Epithelial cell of esophagus (primary cell): ENCODE results near the gene GADD45B.
"Not testable (repeated sequence)": the region's sequence is repeated elsewhere in the genome, so short reads cannot be mapped to it uniquely, and the experiment has no call there.

Experiments
- DNase-seq: peaks from one replicate; pipeline ENCODE4 v3.0.0; 2010; ENCODE audit warnings: low read depth
- H3K4me3 ChIP-seq: 2 replicates; pipeline ENCODE4 v1.5.1; 2011; ENCODE audit warnings: mild to moderate bottlenecking, low read length, control low read depth
- TF ChIP-seq, protein P1 (sequence below): IDR thresholded peaks from 2 replicates; pipeline ENCODE4 v1.5.1; 2011; ENCODE audit warnings: low read depth, mild to moderate bottlenecking, low read length, control low read depth, inconsistent platforms; ENCODE audit not compliant: insufficient read depth; ENCODE audit errors: missing control alignments

GADD45B gene

DNA sequence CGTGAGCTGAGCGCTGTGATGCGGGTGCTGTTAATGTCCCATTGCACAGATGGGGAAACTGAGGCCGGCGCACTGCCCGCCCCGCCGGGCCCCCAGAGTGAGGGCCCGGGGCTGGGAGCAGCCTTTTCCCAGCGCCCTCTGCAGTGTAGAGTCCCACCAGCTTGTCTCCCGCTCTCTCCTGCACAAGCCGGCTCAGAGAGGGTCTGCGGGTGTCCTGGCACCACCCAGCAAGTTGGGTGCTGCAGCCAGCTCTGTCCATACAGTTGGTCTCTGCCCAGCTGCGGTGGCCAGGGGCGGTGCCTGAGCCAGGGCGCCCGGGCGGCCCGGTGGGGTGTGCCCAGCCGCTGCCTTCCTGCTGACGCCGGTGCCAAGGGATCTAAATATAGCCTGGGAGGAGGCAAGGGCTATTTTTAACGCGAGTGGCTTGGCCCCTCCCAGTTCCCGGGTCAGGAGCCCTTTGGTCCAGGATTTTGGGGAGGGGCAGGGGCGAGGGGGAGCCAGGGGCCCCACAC, 19.3 kb downstream of the GADD45B start:
- TF ChIP-seq, protein P1, sequence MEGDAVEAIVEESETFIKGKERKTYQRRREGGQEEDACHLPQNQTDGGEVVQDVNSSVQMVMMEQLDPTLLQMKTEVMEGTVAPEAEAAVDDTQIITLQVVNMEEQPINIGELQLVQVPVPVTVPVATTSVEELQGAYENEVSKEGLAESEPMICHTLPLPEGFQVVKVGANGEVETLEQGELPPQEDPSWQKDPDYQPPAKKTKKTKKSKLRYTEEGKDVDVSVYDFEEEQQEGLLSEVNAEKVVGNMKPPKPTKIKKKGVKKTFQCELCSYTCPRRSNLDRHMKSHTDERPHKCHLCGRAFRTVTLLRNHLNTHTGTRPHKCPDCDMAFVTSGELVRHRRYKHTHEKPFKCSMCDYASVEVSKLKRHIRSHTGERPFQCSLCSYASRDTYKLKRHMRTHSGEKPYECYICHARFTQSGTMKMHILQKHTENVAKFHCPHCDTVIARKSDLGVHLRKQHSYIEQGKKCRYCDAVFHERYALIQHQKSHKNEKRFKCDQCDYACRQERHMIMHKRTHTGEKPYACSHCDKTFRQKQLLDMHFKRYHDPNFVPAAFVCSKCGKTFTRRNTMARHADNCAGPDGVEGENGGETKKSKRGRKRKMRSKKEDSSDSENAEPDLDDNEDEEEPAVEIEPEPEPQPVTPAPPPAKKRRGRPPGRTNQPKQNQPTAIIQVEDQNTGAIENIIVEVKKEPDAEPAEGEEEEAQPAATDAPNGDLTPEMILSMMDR, result no peak
- peak overlapping the region; percentile 40 for H3K4me3 ChIP-seq
- peak; percentile 66 for DNase-seq

DNA sequence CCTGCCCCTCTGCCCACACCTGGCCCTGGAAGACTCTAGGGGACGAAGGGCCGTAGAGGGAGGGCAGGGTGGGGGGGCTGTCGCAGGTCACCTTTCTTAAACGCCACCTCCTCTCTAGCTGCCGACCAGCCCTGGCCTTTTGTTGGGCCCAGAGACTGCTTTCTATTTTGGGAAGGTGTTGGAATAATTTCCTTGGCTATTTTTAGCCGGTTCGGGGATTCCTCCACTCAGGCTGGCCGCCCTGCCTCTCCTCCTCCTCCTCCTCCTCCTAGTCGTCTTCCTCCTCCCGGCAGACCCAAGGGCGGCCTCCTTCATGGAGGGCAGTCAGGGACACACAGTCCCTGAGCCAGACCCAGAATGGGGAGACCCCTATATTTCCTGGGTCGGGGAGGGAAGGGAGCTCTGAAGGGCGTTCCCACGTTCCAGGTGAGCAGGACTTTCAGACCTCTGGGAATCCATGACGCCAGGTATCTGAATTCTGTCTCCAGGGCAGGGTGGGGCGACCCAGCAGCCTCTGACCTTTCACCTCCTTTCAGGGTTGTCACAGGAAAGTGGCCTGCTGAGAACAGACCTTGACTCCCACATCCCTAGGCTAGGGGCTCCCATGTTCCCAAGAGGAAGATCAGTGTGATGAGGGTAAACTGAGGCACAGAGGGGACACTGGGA, 19.9 kb downstream of the GADD45B start:
- DNase-seq, result no peak
- TF ChIP-seq, protein P1, result no peak
- H3K4me3 ChIP-seq, result no peak overlapping the region

DNA sequence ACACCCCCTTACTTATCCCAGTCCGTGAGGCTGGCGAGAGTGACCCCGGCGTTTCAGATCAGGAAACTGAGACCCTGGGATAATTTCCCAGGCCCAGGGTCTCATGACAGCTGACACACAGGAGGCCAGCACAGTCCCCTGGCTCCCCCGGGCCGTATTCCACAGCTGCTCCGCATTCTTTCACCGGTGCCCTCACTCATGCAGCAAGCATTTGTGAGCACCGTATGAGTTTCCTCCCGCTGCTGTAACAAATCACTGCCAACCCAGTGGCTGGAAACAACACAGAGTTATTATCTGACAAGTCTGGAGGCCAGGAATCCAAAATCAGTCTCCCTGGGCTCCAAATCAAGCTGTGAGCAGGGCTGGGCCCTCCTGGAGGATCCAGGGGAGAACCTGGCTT, 21.3 kb downstream of the GADD45B start:
- no peak for DNase-seq
- H3K4me3 ChIP-seq, result no peak overlapping the region
- TF ChIP-seq, protein P1, result no peak

DNA sequence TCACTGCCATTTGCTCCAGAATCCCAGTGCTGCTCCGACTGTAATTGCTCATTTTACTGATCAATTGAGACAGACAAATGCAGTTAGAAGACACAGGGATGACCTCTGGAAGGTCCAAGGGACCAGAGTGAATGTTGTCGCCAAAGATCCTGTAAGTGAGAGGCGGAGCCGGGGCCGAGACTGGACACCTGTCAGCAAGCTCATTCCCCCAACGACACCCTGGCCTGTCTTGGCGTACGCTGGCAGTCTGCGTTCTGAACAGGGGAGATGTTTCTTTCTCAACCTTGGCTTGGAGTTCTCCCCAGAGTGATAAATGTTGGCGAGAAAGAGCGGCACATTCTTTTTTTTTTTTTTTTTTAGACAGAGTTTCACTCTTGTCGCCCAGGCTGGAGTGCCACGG, 24.2 kb downstream of the GADD45B start:
- TF ChIP-seq, protein P1, result no peak
- H3K4me3 ChIP-seq, result no peak overlapping the region
- no peak for DNase-seq

DNA sequence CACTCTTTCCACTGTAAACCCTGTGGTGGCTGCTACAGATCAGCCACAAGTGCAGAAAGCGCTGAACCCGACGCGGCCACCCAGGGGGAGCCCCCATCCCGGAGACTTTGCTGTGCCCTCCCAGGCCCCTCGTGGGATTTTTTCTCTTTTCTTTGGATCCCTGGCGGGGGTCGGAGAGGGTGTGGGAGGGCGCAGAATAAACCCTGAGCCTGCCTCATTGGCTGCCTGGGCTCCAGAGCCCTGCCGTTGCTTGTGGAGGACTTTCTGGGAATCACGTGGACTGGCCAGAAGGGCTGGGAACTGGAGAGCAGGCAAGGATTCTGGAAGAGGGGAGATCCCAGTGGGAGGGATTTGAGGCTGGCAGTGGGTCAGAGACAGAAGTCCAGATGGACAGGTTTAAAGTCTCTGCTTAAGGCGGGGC, 24.9 kb downstream of the GADD45B start:
- H3K4me3 ChIP-seq, result no peak overlapping the region
- no peak for DNase-seq
- TF ChIP-seq, protein P1, result no peak

DNA sequence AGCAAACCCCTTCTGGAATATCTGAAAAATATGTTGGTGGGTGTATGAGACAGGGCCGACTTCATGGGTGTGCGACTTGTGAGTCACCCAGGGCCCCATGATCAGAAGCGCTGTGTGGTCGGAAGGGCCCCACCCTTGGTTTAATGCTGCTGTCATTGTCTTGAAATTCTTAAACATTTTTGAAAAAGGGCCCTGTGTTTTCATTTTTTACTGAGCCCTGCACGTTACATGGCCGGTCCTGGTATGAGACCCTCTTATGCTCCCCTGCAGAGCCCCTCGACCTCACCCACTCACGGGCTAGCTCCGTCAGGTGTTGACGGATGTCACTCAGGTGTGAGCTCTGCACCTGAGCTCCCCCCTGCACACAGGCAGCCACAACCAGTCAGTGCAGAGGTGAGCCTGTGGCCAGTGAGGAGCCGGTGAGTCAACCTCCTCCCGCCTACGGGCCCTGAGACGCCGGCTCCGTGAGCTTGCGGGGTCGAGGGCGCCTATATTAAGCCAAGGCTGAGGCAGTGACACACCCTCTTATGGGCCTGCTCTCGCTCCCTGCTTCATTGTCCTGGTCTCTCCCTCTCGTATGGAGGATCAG, 27.7 kb downstream of the GADD45B start:
- H3K4me3 ChIP-seq, result no peak overlapping the region
- peak; percentile 74 for DNase-seq
- TF ChIP-seq, protein P1, result no peak

DNA sequence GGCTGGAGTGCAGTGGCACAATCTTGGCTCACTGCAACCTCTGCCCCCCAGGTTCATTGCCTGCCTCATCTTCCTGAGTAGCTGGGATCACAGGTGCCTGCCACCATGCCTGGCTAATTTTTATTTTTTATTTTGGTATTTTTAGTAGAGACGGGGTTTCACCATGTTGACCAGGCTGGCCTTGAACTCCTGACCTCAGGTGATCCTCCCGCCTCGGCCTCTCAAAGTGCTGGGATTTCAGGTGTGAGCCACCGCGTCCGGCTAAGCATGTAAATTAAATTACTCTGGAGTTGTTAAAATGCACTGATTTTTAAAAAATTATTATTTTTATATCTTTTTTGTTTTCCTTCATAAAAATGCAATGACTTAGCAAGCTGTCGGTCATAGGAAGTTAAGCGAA, 30.7 kb downstream of the GADD45B start:
- not testable (repeated sequence) for H3K4me3 ChIP-seq, DNase-seq
